HG02973 (cell line): Measurements from ENCODE around the gene THTPA.

Experiments used
- ATAC-seq: cut with Tn5 transposase; IDR thresholded peaks from one replicate; pipeline ENCODE4 v1.9.1; 2021; ENCODE audit warnings: moderate library complexity; ENCODE audit not compliant: unreplicated experiment

Gene THTPA

GRCh38 chr14:23550812-23551265 is 5.2 kb upstream of the THTPA start:
- ATAC-seq, result no peak

- peak; percentile 38 for ATAC-seq
Measured at GRCh38 chr14:23551266-23552028, 4.6 kb upstream of the THTPA start, which contains the start of gene ZFHX2. Gene ZFHX2, minus strand, starts transcription at chr14:23551765. Its CDS starts 16,440 bp downstream, at chr14:23535325.

GRCh38 chr14:23555533-23555881 is 564 bp upstream of the THTPA start:
- ATAC-seq, result no peak

- no peak for ATAC-seq
Measured at GRCh38 chr14:23556700-23557440, 799 bp downstream of the THTPA start.

- ATAC-seq, result no peak
Measured at GRCh38 chr14:23557521-23557920, 1.4 kb downstream of the THTPA start.

- ATAC-seq, result no peak
Measured at GRCh38 chr14:23557946-23558345, 1.9 kb downstream of the THTPA start.

GRCh38 chr14:23558346-23559009 is 2.4 kb downstream of the THTPA start:
- no peak for ATAC-seq

- ATAC-seq, result no peak
Measured at GRCh38 chr14:23559010-23559925, 3.2 kb downstream of the THTPA start.

- ATAC-seq, result no peak
Measured at GRCh38 chr14:23559926-23560520, 4.0 kb downstream of the THTPA start.

GRCh38 chr14:23561259-23561658 is 5.2 kb downstream of the THTPA start:
- ATAC-seq, result no peak

GRCh38 chr14:23561873-23562821 is 6.1 kb downstream of the THTPA start:
- no peak for ATAC-seq

GRCh38 chr14:23562822-23563472 is 6.9 kb downstream of the THTPA start:
- no peak for ATAC-seq

- ATAC-seq, result no peak
Measured at GRCh38 chr14:23563473-23564180, 7.6 kb downstream of the THTPA start.

GRCh38 chr14:23564181-23564812 is 8.2 kb downstream of the THTPA start:
- ATAC-seq, result no peak

GRCh38 chr14:23564876-23565275 is 8.8 kb downstream of the THTPA start:
- no peak for ATAC-seq

- ATAC-seq, result no peak
Measured at GRCh38 chr14:23565626-23566025, 9.6 kb downstream of the THTPA start.

GRCh38 chr14:23566112-23566777 is 10.2 kb downstream of the THTPA start:
- no peak for ATAC-seq
